ENCODE data around the gene CRYBB3.
"Not testable (repeated sequence)": the region's sequence is repeated elsewhere in the genome, so short reads cannot be mapped to it uniquely, and the experiment has no call there.

The CRYBB3 gene

DNA sequence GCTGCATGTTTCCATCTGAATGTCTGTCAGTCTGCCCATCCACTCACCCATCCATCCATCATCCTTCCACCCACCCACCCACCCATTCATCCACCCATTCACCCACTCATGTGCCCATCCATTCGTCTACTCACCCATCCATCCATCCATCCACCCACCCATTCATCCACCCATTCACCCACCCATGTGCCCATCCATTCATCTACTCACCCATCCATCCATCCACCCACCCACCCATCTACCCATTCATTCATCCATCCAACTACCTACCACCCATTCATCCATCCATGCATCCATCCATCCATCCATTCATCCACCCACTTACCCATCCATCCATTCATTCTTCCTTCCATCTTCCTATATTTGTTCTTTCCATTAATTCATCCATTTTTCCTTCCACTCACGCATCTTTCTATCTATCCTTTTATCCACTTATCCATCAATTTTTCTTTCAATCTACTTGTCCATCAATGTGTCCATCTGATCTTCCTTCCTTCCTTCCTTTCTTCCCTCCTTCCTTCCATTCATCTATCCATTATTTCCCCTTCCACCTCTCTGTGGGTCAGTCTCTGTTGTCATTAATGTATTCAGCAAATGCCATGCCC lies 8.0 kb downstream of the CRYBB3 start:
- DNase-seq = no peak

DNA sequence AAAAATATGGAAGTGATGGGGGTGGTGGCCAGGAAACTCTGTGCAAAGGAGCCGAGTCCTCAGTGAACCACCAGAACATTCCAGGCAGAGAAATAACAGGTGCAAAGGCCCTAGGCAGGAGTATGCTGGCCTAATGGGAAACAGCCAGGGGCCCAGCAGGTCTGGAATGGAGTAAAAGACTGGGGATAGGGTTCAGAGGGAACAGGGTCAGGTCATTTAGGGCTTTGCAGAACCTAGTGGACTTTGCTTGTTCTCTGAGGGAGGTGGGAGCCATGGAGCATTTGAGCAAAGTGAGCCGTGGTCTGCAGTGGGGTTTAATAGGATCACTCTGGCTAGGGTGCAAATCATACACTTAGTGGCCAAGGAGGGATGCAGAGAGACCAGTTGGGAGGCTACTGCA lies 8.7 kb downstream of the CRYBB3 start:
- no peak for DNase-seq

DNA sequence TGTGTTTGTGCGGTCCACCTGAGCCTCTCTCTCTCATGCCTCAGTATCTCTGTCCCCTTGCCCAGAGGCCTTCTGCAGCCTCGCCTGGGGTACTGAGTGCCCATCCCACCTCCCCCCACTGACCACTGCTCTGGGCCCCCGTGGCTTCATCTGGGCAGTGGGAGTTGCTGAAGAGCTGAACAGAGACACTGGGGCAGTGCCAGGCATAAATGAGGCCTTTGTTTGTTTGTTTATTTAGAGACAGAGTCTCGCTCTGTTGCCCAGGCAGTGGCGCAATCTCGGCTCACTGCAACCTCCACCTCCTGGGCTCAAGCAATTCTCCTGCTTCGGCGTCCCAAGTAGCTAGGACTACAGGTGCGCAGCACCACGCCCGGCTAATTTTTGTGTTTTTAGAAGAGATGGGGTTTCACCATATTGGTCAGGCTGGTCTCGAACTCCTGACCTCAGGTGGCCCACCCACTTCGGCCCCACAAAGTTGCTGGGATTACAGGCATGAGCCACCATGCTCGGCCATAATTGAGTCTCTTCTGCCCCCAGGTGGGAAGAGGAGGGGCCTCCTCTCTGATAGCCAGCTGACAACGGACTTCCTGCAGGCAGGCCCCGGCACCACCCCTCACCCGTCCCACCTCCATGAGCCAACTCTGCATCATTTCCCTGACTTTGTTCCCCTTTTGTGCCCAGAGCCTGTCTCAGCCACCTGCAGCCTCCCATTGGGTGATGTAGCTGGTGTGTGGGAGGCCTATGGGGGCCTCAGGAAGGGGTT lies 9.3 kb downstream of the CRYBB3 start:
- no peak for DNase-seq

DNA sequence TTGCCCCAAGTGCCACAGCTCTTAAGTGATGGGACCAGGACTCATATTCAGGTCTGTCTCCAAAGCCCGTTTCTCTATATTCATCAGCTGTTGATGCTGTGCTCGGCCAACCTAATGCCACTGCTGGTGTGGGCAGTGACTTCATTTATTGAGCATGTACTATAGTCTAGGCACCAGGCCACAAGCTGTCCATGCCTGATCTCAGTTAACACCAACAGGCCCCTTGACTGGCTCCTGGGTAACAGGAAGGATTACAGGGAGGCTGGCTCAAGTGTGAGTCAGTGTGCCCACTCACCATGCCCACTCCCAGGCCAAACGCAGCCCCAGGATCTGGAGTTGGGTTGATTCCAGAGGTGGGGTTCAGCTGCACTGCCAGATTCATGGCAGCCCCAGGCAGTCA lies 11.1 kb downstream of the CRYBB3 start:
- no peak for DNase-seq

DNA sequence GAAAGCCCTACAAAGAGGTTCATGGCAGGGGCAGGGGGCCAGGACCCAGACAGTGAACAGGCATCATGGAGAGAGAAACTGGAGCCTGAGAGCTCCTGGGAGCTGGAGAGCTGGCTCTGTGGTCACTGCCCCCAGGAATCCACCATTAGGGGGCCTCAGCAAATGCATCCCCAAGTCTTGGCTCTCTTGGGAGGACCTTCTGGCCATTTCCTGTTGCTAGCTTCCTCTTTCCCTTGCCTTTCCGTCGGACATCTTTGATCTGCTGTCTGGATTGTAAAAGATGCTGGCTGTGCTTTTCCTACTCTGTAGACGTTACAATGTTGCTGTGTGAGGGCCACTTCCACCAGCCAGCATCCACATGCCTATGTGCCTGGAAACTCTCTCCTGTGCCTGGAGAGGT lies 12.7 kb downstream of the CRYBB3 start:
- no peak for DNase-seq

DNA sequence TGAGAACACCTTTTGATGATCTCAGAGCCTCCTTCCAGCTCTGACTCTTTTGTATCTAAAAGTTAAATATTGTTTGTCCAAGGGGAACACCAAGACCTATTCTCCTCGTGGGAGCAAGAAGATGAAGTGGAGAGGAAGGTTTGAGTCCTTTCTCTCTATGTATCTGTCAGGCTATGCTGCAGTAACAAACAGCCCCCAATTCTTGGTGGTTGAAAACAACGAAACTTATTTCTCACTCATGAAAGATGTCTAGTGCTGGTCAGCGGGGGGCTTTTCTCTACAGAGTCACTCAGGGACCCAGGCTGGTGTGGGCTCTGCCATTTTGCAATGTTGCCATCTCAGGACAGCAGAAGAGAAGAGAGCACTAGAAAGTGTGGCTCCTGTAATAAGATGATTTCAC lies 13.6 kb downstream of the CRYBB3 start:
- no peak for DNase-seq

DNA sequence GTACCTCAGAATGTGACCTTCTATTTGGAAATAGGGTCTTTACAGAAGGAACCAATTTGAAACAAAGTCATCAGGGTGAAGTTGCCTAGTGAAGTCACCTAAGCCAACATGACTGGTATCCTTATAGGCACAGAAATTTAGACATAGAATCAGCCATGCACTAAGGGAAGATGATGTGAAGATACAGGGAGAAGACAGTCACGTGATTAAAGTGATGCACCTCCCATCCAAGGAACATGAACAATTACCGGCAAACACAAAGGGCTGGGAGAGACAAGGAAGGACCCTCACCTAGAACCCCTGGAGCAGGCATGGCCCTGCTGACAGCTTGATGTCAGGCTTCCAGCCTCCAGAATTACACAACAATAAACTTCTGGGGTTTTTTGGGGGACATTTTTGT lies 16.6 kb downstream of the CRYBB3 start:
- DNase-seq = no peak

DNA sequence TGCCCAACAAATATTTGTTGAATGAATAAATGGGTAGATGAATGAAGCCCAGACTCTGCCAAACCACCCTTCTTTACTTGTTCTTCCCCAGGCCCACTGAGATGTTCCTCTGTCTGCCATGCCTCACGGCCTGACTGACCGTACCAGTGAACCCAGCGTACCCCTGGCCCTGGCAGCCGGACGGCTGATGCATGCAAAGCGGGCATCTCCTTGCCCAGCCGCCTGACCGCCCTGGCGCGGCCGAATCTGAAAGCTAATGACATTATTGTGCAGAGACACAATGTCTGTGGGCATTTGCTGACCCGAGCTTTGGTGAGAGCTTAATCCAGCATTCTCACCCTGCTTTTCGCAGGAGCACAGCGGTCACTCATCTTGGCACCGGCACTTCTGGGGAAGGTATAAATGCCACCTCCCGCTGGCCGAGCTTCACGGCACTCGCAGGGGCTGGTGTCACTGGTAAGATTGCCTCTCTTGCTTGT lies 19.6 kb downstream of the CRYBB3 start, which contains the start of gene CRYBB2:
CRYBB2 (plus strand) TSS at position 429 of the 479 bp plus-strand sequence. CDS start 1,791 bp downstream, outside the sequence.
- DNase-seq = no peak

DNA sequence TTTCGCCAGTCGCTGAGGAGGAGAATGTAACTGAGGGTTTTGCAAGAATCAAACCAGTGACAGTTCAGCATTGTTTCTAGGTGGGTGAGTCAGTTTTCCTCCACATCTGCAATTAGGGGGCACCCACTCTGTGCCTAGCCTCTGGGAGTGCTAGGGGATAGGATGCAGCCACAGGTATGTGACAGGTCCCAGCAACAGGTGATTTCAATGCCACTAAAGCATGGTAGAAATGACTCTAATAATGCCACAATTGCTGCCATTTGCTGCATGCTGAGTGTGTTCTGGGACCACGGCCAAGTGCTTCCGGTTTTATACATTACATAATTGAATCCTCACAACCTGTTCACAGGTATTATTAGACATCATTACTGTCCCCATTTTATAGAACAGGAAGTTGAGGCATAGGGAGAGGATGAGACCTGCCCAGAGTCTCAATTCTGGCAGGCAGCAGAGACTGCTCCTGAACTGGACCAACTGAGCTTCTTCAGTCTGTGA lies 20.3 kb downstream of the CRYBB3 start:
- DNase-seq = peak; percentile 16

DNA sequence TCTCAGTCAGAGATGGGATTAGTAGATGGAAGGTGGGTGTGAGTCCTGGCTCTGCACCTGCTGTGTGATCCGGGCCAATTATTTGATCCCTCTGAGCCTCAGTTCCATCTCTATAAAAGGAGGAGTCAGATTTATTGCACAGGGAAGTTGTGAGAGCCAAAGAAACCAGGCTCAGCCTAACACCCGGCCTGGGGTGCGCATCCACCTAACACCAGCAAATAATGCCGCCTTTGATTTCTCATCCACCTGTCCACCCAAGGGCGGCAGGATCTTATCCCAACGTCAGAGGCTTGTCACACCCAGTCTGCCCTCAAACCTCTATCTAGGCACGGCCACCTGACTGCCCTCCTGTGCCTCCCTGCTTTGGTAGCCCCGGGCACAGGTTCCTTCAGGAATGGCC lies 22.1 kb downstream of the CRYBB3 start:
- DNase-seq = no peak

DNA sequence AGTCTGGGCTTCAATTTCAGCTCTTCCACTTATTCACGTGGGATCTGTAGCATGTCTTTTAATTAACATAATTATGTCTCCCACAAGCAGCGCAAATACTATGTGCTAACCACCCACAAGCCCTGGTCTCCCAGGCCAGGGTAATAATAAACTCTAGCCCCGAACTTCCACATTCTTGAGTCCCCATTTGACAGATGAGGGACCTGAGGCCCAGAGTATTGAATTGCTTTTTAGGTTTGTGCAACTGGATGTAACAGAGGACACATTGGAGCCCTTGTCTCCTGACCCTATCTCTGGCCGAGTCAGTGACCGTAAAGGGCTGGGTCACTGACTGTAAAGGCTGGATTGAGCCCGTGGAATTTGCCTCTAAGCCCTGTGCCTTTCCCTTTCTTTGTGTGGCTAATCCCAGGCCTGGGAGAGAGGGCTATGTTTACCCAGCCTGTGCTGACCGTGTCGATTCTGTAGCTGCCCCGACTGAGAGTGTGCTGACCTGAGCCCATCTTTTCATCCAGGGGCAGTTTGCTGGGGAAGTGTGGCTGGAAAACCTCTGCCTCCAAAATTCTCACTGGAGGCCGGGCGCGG lies 23.7 kb downstream of the CRYBB3 start:
- DNase-seq = no peak

DNA sequence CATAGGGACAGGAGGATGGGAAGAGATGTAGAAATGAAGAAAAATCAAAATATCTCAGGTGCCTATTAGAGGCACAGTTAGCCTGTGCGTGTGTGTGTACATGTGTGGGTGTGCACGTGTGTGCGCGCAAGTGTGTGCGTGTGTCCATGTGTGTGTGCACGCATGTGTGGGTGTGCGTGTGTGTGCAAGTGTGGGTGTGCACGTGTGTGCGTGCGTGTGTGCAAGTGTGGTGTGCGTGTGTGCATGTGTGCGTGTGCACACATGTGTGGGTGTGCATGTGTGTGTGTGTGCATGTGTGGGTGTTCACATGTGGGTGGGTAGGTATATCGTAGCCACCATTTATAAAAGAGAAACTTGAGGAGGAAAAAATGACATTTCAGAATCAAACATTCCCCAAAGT lies 29.2 kb downstream of the CRYBB3 start:
- DNase-seq = no peak

DNA sequence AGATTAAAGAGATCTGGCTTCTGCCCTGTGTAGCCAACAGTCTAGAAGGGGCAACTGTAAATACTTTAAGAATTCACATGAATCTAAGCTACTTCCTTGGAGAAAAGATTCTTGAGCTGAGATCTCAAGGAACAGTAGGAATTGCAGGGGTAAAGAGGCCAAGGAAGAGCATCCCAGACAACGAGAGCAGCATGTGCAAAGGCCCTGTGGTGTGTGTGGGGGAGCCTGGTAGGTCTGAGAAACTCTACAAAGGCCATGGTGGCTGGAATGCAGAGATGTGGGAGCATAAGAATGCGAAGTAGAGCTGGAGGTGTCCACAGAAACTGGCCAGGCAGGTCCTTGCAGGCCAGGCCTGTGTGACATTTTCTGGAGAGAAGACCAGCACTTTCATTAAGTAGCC lies 31.1 kb downstream of the CRYBB3 start:
- not testable (repeated sequence) for DNase-seq

DNA sequence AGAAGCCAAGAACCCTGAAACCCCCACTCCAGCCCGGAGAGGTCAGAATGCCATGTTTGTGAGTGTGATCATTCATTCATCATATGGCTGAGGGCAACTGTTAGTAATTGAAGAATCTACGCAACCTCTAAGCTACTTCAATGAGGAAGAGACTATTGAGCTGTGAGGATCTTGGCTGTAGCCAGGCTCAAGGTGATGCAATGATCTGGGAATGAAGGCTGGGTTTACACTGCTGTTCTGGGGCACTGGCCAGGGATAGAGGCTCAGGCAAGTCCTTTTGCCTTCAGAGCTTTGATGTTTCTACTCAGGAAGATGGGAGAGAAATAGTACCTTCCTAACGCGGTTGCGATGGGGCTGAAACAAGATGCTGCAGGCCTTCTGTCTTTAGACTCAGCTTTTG lies 32.6 kb downstream of the CRYBB3 start:
- DNase-seq = no peak

DNA sequence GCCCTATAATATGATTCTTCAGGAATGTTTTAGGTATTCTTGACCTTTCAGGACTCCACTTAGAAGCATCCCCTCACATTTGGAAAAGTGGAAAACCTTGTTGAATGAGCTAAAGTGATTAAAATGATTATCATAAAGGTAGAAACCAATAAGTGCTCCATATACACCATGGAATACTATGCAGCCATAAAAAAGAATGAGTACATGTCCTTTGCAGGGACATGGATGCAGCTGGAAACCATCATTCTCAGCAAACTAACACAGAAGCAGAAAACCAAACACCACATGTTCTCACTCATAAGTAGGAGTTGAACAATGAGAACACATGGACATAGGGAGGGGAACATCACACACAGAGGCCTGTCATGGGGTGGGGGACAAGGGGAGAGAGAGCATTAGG lies 34.0 kb downstream of the CRYBB3 start:
- DNase-seq = not testable (repeated sequence)

DNA sequence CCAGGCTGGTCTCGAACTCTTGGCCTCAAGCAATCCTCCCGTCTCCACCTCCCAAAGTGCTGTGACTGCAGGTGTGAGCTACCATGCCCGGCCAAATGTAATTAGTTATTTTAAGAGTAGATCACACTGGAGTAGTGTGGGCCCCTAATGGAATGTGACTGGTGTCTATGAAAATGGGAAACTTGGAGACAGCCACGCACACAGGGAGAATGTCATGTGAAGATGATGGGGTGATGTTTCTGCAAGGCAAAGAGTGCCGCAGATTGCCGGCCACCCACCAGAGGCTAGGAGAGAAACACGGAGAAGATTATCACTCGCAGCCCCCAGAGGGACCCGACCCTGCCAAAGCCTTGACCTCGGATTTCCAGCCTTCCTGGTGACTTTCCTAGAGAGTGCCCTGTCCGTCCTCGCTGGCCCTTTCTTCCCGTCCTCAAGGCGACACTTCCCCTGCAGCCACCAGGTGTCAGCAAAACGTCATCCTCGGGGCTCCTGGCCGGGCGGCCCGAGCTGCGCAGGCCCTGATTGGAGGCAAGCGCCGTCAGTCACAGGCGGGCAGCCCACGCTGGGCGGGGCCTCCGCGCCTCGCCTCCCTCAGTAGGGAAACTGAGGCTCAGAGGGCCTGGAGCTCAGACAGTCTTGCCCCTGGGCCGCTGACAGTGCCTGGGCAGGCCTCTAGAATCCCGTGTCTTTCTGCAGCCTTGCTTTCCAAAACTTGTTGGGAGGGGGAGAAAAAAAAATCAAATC lies 36.1 kb downstream of the CRYBB3 start:
- DNase-seq = peak; percentile 32

DNA sequence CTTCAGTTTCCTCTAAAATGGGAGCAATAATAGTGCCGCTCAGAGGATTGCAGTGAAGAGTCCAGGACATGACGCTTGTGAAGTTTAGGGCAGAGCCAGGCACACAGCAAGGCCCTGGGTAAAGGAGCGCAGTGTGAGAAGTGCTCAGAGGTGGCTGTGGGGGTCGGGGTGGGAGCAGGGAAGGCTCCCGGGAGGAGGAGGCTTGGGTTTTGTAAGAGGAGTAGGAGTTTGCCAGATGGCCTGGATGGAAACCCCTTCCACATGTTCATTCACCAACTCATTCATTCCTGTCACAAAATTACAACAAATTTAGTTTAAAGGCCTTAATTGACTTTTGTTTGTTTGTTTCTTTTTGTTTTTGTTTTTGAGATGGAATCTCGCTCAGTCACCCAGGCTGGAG lies 36.8 kb downstream of the CRYBB3 start:
- no peak for DNase-seq

DNA sequence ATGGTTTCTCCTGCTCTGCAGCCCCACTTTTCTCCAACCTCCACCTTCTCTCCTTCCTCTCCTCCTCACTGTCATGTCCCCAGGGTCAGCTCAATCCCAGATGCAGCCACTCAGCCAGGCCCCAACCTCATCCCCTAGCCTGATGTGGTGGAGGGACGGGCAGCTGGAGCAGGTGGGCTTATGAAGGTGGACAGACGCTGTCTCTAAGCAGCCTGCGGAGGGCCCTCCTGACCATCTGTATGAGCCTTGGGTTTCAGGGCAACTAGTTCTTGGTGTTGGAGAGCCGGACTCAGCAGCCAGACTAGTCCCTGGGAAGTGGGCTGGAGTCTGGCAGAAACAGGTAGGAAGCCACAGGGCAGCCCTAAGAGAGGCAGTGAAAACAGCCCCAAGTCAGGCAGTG lies 37.8 kb downstream of the CRYBB3 start:
- DNase-seq = no peak

DNA sequence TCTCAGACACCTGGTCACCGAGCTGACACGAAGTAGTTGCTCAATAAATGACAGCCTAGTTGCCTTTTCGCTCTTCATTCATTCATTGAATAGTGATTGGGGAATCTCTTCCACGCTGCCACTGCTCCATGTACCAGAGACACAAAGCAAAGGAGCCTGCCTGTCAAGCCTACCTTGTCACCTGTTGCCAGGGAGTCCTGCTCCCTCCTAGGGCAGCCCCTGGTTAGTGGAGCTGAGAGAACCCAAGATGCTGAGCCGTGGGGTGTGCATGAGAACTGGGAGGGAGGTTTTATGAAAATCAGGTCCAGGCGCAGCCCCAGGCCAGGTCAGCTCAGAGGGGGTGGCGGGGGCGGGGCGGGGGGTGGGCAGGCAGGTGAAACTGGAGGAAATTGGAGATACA lies 38.4 kb downstream of the CRYBB3 start:
- not testable (repeated sequence) for DNase-seq

DNA sequence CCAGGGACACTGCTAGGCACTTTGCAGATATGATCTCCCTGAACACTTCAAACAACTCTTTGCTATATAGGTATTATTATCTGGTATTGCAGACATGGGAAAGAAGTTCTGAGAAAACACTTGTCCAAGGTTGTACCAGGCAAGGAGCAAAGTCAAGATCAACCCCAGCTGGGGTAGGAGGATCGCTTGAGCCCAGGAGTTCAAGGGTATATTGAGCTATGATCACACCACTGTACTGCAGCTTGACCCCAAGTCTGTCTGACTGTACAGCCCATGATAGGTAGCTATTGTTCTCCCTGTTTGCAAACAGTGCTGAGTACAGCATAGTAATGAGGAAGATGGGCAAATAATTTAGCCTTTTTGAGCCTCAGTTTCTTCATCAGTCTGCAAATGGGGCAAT lies 55.5 kb downstream of the CRYBB3 start:
- DNase-seq = not testable (repeated sequence)

All from NCI-H2029 treated with DMSO at 0.1 percent for 48 hours (cell line).